Cardiac septum (tissue), 1 donor: ENCODE results near the gene CCDC60. TPM values are rescaled to one million over a fixed set of nuclear protein-coding genes. Genes with fewer than 3 reads are reported as not detected.

Experiments used
- DNase-seq: peaks from one replicate; pipeline ENCODE4 v3.0.0-alpha.2; 2020; ENCODE audit warnings: low spot score
- intact Hi-C: fragments of 100-400 bp; cut with DNase I; formaldehyde crosslinking; loops from one replicate; pipeline ENCODE4 v1.14.0; 2022
- total RNA-seq: library from RNA; stranded (reverse); fragmentation: NEBNext Ultra II Directional; extraction: Animal tissue kit (Norgen Biotek cat#: 25700); gene quantifications from one replicate; pipeline ENCODE4 v1.2.1, GENCODE V29; 2021
- donor health status: DM: no; HTN: no; CAD: no.

CCDC60 gene
- total RNA-seq, 1 donor from 2014 or later: not detected

GRCh38 chr12:119476951-119477350 is 142.4 kb downstream of the CCDC60 start:
- no peak for DNase-seq
- intact Hi-C loops: no loop called here

DNA sequence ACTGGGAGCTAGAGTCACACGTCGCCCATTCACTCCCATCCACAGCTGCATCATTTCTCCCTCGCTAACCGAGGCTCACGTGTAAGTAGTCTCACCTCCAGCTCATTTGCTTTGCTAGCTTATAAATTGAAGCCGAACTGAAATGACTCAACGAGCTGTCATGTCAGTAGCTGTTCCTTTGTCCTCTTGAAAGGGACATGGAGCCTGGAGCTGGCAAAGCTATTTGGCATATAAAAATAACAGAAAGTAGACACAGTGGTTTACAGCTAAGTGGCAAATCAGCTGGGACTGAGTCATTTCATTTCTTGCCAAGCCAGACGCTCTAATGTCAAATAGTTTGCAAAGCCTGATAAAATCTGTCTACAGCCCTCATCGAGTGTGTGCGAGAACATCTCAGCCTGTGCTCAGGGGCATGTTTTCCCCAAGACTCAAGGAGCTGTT is 144.6 kb downstream of the CCDC60 start:
- no peak for DNase-seq
- intact Hi-C loops: no loop called here

DNA sequence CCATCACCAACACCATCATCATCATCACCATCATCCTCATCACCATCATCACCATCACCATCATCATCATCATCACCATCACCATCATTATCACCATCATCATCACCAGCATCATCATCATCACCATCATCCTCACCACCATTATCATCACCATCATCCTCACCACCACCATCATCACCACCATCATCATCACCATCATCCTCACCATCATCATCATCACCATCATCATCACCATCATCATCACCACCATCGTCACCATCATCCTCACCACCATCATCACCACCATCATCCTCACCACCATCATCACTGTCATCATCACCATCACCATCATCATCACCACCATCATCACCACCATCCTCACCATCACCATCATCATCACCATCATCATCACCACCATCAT is 146.0 kb downstream of the CCDC60 start:
- DNase-seq: no peak
- intact Hi-C loops: no loop called here

DNA sequence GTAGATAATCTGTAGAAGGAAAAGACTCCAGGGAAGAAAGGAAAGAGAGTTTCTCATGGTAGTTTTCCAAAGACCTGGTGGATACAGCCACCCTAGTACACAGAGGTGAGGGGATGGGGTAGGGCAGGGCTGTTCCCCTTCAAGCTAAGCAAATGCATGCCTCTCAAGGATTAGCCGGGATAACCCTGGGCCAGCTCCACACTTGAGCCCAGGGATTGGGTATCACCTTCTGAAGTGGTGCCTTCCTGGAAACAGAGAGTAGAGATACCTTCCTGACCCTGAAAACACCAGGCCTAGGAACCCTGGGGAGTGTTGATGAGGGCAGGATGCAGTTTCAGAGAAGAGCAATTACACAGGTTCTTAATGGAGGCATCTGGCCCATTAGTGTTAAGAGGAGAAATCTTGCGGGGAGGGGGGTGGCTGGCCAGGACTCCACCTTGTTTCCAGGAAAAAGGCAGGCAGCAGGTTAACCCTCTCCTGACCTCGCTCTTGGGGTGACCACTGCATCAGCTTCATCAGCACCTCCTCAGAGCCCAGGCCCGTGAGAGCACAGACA is 152.1 kb downstream of the CCDC60 start:
- intact Hi-C loops: no loop called here
- DNase-seq: no peak

DNA sequence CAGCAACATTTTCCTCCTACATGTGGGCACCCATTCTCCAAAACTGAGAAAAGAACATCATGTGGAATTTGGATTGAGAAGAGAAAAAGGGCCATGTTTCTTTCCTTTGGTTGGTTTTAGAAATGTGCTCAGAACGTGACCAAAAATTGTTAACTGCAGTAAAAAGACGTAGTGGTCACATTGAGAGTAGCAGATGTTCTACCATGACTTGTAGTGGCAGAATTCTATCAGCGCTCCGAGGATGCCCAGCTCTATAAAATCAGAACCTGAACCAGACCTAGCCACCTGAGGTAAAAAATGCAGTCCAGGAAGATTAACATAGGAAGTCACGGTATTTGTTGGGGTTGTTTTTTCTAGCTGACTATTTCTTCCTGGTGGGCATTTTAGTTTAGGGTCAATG is 157.3 kb downstream of the CCDC60 start:
- no peak for DNase-seq
- intact Hi-C loops: no loop called here

- DNase-seq: no peak
- intact Hi-C loops: no loop called here
Observed at GRCh38 chr12:119500209-119500608, 165.7 kb downstream of the CCDC60 start.

- no peak for DNase-seq
- intact Hi-C loops: no loop called here
Observed at GRCh38 chr12:119501052-119501451, 166.5 kb downstream of the CCDC60 start.

DNA sequence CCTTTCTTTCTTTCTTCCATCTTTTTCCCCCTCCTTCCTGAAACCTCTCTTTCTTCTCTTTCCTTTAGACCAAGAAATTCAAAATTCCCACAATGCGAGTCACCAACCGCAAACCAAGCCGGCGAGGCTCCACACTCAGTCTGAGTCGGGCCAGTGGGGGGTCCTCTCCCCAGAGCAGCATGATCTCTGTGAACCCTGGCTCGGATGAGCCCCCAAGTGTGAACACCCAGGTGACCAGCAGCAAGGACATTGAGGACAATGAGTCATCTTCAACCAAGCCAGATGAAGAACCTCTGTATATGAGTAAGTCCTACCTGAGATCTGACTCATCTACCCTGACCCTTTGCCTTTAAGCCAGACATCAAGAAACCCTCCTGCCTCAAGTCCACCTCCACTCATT is 170.5 kb downstream of the CCDC60 start:
- no peak for DNase-seq
- intact Hi-C loops: no loop called here

- intact Hi-C loops: no loop called here
- no peak for DNase-seq
Observed at GRCh38 chr12:119512772-119513497, 178.4 kb downstream of the CCDC60 start.

GRCh38 chr12:119528241-119528640 is 193.7 kb downstream of the CCDC60 start:
- intact Hi-C loops: no loop called here
- no peak for DNase-seq

DNA sequence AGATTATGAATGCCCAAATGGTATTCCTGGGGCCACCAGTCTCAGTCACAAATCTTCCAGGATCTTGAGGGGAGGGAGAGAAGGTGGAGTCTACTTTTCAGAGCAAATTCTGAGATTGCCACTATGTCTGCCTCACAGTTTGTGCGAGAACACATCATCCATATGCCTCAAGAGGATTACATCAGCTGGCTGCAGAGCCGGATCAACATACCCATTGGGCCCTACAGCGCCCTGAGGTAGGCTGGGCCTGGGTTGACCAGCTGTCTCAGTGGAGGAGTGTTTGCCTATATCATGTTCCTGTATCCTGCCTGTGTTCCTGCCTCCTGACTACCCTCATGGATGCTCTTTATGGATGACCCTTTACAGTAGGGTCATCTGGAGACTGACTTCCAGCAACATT is 205.9 kb downstream of the CCDC60 start:
- no peak for DNase-seq
- intact Hi-C loops: loop anchor here (10.0 kb wide), 1 partner anchor 556 kb away; the partner anchor contains the start of gene SRRM4

DNA sequence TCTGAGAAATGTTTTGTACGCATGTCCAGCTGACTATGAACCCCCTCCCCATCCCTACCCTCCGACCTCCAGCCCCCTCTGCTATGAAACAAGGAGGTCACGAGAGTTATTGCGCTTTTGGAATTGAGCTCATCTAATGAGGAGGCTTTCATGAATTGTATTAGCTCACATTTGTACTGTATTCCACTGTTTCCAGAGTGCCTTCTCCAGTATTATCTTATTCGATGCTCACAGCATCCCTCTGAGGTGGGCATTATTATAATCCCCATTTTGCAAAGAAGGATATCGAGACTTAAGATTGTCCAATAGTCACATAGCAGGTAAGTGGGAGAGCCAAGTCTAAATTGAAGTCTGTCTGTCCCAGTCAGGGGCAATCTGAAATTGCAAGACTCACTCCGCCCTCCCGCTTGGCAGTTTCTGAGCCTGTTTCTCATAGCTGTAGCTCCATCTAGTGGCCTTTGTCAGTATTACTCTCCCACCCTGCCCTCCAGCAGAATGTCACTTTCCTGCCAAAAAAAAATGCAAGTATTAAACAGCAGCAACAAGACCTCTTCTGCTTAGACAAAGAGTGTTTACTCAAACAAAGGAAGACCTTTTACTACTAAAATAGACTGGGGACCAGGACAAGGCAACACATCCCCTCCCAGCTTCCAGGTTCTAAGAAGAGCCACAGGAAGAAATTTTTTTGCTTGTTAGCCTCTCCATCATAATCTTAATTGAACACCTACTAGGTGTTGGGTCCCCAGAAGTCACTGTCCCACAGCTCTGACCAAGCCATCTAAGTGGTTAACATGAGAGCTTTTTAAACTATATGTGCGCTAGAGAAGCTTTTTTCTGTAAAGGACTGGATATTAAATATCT is 210.5 kb downstream of the CCDC60 start:
- intact Hi-C loops: loop anchor here (5.0 to 10.0 kb wide), 2 partner anchors 103 to 560 kb away; partner anchors contain the start of gene SRRM4
- DNase-seq: no peak

- DNase-seq: no peak
- intact Hi-C loops: loop anchor here (5.0 to 10.0 kb wide), 2 partner anchors 104 to 562 kb away; partner anchors contain the start of gene SRRM4
Observed at GRCh38 chr12:119546340-119546739, 211.8 kb downstream of the CCDC60 start.

DNA sequence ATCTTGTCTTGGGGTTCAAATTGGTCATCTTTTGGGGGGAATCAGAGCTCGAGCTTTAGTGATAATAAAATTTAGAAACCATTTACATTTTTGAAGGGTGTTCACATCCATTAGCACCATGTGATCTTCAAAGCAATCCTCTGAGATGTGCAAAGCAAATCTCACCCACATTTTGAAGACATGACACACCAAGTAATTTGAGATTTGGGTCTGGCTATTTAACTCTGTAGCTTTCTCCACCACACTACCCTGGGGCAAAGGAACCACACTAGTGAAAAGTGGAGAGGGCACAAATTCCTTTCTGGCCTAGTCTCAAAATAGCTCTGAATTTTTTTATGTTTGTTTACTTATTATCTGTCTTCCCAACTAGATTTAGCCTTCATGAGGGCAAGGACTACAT is 212.5 kb downstream of the CCDC60 start:
- intact Hi-C loops: loop anchor here (5.0 to 10.0 kb wide), 2 partner anchors 105 to 562 kb away; partner anchors contain the start of gene SRRM4

DNA sequence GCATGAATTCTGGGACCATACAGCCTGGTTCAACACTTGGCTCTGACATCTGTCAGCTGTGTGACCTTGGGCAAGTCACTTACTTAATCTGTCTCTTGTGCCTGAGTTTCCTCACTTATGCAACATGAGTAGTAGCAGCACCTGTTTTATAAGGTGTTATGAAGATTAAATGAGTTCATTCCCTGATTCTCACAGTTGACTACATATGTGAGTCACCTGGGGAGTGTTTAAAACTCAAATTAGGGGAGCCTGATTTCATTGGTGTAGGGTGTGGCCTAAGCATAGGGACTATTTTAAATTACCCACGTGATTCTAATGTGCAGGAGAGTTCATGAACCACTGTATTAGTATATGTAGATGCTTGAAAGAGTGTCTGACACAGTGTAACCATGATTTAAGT is 222.3 kb downstream of the CCDC60 start:
- no peak for DNase-seq
- intact Hi-C loops: no loop called here

More for the DNA sequence above, 212.5 kb downstream of the CCDC60 start:
- no peak for DNase-seq

DNA sequence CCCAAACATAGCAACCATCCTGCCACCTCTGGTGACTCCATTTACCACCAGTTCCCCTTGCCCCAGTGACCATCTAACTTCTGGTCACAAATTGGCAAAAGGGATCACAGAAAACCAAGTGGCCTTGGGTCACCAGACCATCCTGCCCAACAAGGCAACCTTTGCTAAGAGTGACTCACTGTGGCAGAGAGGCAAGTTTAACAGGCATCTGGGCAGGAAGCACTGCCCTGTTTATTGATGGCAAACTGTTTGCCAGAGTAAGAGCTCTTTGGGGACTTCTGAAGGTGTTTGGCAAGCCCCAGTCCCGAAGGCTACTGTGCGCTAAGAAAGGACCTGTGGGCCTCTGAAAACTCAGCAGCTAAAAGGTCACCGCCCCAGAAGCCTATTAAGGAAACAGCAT is 230.9 kb downstream of the CCDC60 start:
- DNase-seq: no peak
- intact Hi-C loops: no loop called here

- no peak for DNase-seq
- intact Hi-C loops: no loop called here
Observed at GRCh38 chr12:119570771-119571170, 236.2 kb downstream of the CCDC60 start.

DNA sequence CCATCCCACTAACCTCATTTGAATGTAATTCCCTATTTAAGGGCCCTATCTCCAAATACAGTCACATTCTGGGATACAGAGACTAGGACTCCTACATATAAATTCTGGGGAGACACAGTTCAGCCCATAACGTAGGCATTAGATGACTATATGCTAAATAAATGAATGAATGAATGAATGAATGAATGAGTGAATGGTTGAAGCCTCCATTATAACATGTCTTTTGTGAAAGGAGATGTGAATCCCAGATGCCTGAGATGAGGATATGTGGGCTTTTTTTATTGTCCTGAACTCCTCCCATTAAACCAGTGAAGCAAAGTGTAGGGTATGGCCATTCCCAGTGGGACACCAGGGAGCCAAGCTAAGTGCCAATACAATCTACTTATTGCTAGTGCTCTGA is 238.6 kb downstream of the CCDC60 start:
- no peak for DNase-seq
- intact Hi-C loops: no loop called here

- DNase-seq: no peak
- intact Hi-C loops: no loop called here
Observed at GRCh38 chr12:119574255-119574654, 239.7 kb downstream of the CCDC60 start.

GRCh38 chr12:119576118-119576810 is 241.7 kb downstream of the CCDC60 start:
- DNase-seq: no peak
- intact Hi-C loops: no loop called here
